Esophagus muscularis mucosa (tissue), 4 donors: Measurements from ENCODE around the gene ALDH3A2. TPM values are rescaled to one million over a fixed set of nuclear protein-coding genes. Genes with fewer than 3 reads are reported as not detected.
"Not testable (repeated sequence)": the region's sequence is repeated elsewhere in the genome, so short reads cannot be mapped to it uniquely, and the experiment has no call there.

Experiments
- DNase-seq: peaks from one replicate; pipeline ENCODE4 v3.0.0-alpha.2; 2017; ENCODE audit errors: extremely low spot score
- H3K27ac ChIP-seq, 4 donors: fragments of 200-600 bp; sonication (generic); replicated peaks in 1 of 4; 1 replicate in 3 of 4; 2 replicates in 1 of 4; pipeline ENCODE4 v1.5.1; 2016 to 2019; ENCODE audit warnings: mild to moderate bottlenecking in 1 of 4
- H3K27me3 ChIP-seq, 4 donors: fragments of 200-600 bp; sonication (generic); one replicate each; pipeline versions ENCODE4 v1.5.1 to v1.6.0; 2016 to 2019
- H3K36me3 ChIP-seq, 4 donors: fragments of 200-600 bp; sonication (generic); one replicate each; pipeline ENCODE4 v1.5.1; 2016 to 2019
- H3K4me1 ChIP-seq, 4 donors: fragments of 200-600 bp; sonication (generic); one replicate each; pipeline ENCODE4 v1.5.1; 2016 to 2019
- H3K4me3 ChIP-seq, 4 donors: fragments of 200-600 bp; sonication (generic); 1 replicate in 2 of 4; 2 replicates in 2 of 4; pipeline ENCODE4 v1.5.1; 2016 to 2019; ENCODE audit warnings: mild to moderate bottlenecking in 4 of 4, moderate library complexity in 1 of 4
- H3K9me3 ChIP-seq, 4 donors: fragments of 200-600 bp; sonication (generic); 1 replicate in 3 of 4; 2 replicates in 1 of 4; pipeline ENCODE4 v1.5.1; 2016 to 2019
- EP300 ChIP-seq: sonication (generic); formaldehyde crosslinking; IDR thresholded peaks from one replicate; pipeline ENCODE4 v1.6.1; 2017; ENCODE audit warnings: antibody characterized with exemption
- POLR2A ChIP-seq: fragments of 450-650 bp; IDR thresholded peaks from one replicate; pipeline ENCODE4 v1.6.1; 2017; ENCODE audit warnings: antibody characterized with exemption, moderate library complexity, mild to moderate bottlenecking, low read depth
- POLR2AphosphoS5 ChIP-seq, 2 donors: sonication (generic); formaldehyde crosslinking; IDR thresholded peaks; one replicate each; pipeline ENCODE4 v1.6.1; 2017; ENCODE audit warnings: antibody characterized with exemption in 2 of 2
- WGBS: methylation state at CpG from one replicate; pipeline ENCODE4 v1.1.5; 2018; 5-methylcytosine and 5-hydroxymethylcytosine counted together
- intact Hi-C: fragments of 100-400 bp; cut with DNase I; formaldehyde crosslinking; loops from one replicate; pipeline ENCODE4 v1.15.1; 2023
- total RNA-seq, 4 donors: library from RNA; depleted of rRNA; stranded (reverse); fragments of >200 nt; gene quantifications; one replicate each; pipeline versions ENCODE4 v1.1.0 to v1.2.1, GENCODE V29; 2016
- TF ChIP-seq, protein P1 (sequence below), 3 experiments: fragments of 200-600 bp in 2 of 3; fragments of 450-650 bp in 1 of 3; sonication (generic) in 2 of 3; IDR thresholded peaks; one replicate each; pipeline ENCODE4 v1.5.1; 2017 to 2019; ENCODE audit warnings: antibody characterized with exemption in 3 of 3, mild to moderate bottlenecking in 2 of 3, moderate library complexity in 1 of 3

Gene ALDH3A2
- total RNA-seq, 4 donors from 2014 or later: 104 to 182 (median 115) TPM

DNA sequence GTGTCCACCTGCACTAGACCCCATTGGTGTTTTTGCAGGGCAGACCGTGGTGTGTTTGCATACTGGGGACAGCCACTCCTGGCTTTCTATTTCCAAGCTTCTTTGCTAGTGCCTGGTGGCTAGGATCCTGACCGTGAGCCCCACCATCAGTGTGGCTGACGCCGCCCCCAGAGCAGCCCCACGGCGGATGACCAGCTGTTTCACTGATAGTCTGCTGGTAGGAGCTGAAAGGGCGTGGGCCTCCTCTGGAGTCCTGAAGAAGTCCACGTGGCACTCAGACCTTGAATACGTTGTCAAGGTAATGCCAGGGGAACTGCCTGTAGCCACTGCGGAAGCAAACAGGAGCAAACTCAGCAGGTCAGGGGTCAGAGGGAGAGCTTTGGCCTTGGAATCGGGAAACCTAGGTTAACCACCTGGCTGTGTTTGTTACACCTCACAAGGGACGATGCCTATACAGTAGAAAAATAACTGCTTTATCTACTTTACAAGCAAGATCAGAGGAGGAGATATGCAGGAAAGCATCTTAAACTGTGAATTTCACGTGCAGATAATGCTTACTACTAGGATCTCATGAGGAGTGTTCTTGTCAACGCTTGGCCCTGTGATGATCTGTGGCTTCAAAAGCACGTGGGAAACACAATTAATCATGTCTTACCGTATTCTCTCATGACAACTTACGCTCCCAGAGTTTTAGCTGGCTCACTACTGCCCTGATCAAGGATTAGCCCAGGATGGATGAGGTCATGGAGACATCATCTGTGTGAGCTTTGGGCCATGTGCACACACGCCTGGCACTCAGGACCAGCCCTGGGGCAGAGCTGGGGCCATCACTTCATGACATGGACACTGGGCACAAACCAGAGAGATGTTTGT, 30.3 kb downstream of the ALDH3A2 start:
- Histone ChIP-seq H3K36me3 (peaks cover 17 to 52% (median 30%) of the 10 kb centered on the region in 4 donors), H3K4me1 (peaks cover 0 to 4% (median 0%) of the 10 kb centered on the region in 4 donors), H3K4me3 (no peak overlapping the region), H3K27me3 (no peaks in the 10 kb centered on the region), H3K9me3 (no peaks in the 10 kb centered on the region), H3K27ac (no peak overlapping the region)
- intact Hi-C loops: no loop called here
- TF ChIP-seq POLR2A (no peak), POLR2AphosphoS5 (IDR thresholded peaks at IDR 0.05) (no peak), EP300 (no peak)
- TF ChIP-seq, protein P1, sequence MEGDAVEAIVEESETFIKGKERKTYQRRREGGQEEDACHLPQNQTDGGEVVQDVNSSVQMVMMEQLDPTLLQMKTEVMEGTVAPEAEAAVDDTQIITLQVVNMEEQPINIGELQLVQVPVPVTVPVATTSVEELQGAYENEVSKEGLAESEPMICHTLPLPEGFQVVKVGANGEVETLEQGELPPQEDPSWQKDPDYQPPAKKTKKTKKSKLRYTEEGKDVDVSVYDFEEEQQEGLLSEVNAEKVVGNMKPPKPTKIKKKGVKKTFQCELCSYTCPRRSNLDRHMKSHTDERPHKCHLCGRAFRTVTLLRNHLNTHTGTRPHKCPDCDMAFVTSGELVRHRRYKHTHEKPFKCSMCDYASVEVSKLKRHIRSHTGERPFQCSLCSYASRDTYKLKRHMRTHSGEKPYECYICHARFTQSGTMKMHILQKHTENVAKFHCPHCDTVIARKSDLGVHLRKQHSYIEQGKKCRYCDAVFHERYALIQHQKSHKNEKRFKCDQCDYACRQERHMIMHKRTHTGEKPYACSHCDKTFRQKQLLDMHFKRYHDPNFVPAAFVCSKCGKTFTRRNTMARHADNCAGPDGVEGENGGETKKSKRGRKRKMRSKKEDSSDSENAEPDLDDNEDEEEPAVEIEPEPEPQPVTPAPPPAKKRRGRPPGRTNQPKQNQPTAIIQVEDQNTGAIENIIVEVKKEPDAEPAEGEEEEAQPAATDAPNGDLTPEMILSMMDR (IDR thresholded peaks at IDR 0.05): no peak
- 88% methylated on average over 17 of the region's 18 CpGs for WGBS
- no peak for DNase-seq

DNA sequence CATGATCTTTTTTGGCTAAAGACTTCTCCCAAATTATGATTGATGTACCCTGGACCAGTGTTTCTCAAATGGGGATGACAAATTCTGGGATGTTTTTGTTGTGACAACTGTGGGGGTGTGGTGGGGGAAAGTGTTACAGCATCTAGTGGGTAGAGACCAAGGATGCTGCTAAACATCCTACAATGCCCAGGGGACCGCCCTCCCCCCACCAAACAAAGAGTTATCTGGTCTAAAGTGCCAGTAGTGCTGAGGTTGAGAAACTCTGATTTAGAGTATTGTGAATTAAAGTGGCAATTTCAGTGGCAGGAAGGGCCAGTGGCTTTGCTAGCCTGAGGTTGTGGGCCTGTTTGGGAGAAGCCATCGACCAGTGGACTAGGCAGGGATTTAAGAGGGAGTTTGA, 34.6 kb downstream of the ALDH3A2 start:
- TF ChIP-seq POLR2A: no peak
- no peak for TF ChIP-seq EP300
- no peaks in the 10 kb centered on the region for H3K9me3 ChIP-seq
- no peaks in the 10 kb centered on the region for H3K27me3 ChIP-seq
- no peak overlapping the region for H3K4me3 ChIP-seq
- WGBS: 97% methylated on average over 2 of the region's 2 CpGs
- DNase-seq: no peak
- intact Hi-C loops: no loop called here
- peaks cover 0 to 15% (median 11%) of the 10 kb centered on the region in 4 donors for H3K36me3 ChIP-seq
- H3K4me1 ChIP-seq: no peaks in the 10 kb centered on the region
- no peak overlapping the region for H3K27ac ChIP-seq

DNA sequence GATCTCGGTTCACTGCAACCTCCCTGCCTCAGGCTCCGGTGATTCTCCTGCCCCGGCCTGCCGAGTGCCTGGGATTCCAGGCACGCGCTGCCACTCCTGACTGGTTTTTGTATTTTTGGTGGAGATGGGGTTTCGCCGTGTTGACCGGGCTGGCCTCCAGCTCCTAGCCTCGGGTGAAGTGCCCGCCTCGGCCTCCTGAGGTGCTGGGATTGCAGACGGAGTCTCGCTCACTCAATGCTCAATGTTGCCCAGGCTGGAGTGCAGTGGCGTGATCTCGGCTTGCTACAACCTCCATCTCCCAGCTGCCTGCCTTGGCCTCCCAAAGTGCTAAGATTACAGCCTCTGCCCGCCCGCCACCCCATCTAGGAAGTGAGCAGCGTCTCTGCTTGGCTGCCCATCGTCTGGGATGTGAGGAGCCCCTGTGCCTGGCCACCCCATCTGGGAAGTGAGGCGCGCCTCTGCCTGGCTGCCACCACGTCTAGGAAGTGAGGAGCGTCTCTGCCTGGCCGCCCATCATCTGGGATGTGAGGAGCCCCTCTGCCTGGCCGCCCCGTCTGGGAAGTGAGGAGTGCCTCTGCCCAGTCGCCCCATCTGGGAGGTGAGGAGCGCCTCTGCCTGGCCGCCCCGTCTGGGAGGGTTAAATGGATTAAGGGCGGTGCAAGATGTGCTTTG, 36.5 kb downstream of the ALDH3A2 start:
- H3K9me3 ChIP-seq, H3K4me1 ChIP-seq, intact Hi-C loops, H3K27me3 ChIP-seq, H3K4me3 ChIP-seq, H3K36me3 ChIP-seq, DNase-seq, H3K27ac ChIP-seq: not testable (repeated sequence)
- WGBS: 95% methylated on average over 14 of the region's 32 CpGs

DNA sequence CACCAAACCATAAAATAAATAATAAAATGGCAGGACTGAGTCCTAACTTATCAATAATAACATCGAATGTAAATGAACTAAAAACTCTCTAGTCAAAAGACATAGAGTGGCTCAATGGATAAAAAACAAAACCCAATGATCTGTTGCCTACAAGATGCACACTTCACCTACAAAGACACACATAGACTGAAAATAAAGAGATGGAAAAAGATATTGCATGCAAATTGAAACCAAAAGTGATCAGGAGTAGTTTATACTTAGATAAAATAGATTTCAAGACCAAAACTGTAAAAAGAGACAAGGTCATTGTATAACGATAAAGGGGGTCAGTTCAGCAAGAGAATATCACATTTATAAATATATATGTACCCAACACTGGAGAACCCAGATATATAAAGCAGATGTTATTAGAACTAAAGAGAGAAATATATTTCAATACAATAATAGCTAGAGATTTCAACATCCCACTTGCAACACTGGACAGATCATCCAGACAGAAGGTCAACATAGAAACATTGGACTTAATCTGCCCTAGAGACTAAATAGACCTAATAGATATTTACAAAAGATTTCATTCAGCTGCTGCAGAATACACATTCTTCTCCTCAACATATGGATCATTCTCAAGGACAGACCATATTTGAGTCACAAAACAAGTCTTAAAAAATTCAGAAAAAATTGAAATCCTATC, 38.0 kb downstream of the ALDH3A2 start:
- Histone ChIP-seq H3K4me1 (no peaks in the 10 kb centered on the region), H3K27me3 (no peaks in the 10 kb centered on the region), H3K4me3 (no peak overlapping the region), H3K36me3 (no peaks in the 10 kb centered on the region), H3K27ac (no peak overlapping the region), H3K9me3 (no peaks in the 10 kb centered on the region)
- DNase-seq: no peak
- intact Hi-C loops: no loop called here
- no peak for TF ChIP-seq EP300
- no peak for TF ChIP-seq POLR2A
- TF ChIP-seq, protein P1 (IDR thresholded peaks at IDR 0.05): no peak
- TF ChIP-seq POLR2AphosphoS5 (IDR thresholded peaks at IDR 0.05): no peak
- WGBS: 100% methylated on average over 2 of the region's 2 CpGs

DNA sequence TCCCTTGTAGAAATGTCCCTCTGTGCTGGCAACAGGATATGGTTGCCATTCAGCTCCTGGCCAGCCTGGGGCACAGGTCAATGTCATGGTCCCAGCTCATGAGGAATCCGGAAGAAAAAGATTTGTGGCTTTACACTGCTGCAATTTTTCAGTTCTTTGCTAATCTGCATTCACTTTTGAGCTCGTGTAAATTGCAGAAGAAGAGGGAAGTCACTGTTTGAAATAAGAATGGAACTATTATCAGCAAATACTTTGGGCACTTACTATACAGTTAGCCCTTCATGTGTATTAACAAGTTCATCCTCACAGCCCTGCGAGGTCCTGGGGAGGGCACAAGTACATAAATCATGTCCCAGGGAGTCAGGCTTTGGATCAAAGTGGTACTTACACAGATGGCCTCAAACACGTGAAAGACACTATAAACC, 53.7 kb downstream of the ALDH3A2 start:
- Histone ChIP-seq H3K36me3 (no peaks in the 10 kb centered on the region), H3K4me1 (peaks cover 6 to 24% (median 8%) of the 10 kb centered on the region in 4 donors), H3K9me3 (no peaks in the 10 kb centered on the region), H3K27ac (no peak overlapping the region), H3K27me3 (no peaks in the 10 kb centered on the region), H3K4me3 (no peak overlapping the region)
- 83% methylated on average over 4 of the region's 4 CpGs for WGBS
- TF ChIP-seq POLR2AphosphoS5 (IDR thresholded peaks at IDR 0.05) (no peak), POLR2A (no peak)
- intact Hi-C loops: no loop called here
- no peak for DNase-seq
